ENCODE measurements around the gene MKNK2.

The MKNK2 gene

DNA sequence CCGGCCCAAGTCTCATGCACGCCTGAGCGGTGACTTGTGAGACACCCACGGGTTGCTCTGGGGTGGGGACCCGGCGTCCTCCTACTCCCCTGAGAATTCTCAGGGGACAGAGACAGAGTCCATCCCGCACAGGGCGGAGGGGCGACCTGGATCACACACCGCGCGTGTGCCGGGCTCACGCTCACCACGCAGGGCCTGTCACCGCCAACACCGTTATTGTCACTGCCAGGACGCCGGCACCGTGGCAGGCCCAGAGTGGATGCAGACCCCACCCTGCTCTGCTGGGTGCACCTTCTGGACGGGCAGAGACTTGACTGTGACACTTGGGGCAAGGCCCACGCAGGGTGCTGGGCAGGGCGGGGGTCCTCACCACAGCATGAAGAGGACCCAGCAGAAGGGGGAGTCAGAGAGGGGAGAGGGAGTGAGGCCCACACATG, 28.8 kb upstream of the MKNK2 start:
- DNase-seq: no peak

DNA sequence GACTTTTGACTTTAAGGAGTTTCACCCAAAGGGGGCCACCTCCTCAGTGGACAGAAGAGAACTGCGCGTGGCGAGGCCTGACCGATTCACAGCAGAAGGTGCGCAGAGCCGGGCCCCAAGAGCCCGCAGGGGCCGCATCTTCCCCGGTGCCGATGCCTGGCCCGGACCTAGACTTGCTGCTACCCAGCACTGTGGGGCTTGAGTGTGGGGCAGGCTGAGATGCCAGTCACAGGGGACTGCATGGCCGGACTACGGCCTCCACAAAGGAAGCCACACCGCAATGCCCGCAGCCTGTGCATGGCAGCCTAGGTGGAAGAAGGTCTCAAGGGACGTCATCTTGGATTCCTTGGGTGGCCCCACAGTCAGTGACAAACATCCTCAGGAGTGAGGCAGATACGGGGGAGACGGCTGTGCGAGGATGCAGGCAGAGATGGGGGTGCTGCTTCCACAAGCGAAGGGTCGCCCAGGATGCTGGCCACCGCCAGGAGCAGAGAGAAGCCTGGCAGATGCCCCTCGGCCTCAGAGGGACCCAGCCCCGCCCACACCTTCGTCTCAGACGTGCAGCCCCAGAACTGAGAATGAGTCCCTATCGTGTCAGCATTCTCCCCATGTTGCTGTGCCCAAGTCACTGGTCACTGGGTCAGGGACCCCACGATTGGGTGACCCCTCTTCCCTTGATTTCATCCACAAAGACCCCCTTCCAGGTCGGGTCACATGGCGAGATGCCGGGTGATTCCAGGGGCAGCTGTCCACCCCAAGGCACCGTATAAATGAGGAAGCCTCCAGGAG, 28.2 kb upstream of the MKNK2 start:
- DNase-seq: no peak

DNA sequence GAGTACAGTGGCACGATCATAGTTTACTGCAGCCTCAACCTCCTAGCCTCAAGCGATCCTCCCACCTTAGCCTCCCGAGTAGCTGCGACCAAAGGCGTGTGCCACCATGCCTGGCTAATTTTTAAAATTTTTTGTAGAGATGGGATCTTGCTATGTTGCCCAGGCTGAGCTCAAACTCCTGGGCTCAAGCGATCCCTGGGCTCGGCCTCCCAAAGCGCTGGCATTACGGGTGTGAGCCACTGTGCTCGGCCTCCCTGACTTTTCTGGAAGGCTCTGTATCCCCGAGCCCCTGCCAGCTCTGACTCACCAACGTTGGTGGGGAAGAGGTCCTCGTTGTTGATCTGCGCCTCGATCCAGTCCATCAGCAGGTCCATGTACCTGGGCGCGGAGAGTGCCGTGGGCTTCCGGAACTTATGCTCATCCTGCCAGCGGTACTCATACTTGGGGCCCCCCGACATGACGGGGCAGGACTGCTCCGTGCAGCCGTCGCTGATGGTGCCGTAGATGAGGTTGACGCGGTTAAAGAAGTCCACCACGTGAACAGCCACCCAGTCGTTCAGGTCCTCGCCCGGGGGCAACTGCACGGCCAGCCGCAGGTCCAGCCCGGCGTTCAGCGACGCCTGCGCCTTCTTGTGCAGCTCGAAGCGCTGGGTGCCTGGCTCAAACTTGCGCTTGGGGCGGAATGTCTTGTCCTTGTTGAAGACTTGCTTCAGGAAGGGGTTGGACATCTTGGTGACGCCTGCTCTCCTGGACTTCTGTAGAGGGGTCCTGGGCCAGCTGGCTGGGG, 27.0 kb upstream of the MKNK2 start:
- DNase-seq: no peak

DNA sequence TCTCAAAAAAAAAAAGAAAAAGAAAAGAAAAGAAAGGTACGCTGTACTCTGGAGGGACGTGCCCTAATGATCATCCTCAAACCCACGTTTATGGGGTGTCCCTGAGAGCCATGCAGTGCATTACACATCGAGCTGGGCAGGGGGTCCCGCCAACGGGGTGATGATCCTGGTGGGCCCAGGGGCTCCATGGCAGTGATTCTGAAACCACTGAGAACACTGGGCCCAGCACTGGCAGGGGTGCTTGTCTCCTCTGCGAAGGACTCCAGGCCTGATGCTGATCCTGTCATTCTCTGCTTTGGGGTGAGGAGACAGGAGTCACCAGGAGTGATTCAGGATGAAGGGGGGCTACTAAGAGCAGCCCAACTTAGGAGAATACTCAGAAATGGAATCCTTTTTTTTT, 26.4 kb upstream of the MKNK2 start:
- DNase-seq: no peak

- no peak for DNase-seq
Measured at GRCh38 chr19:2076526-2076944, 25.5 kb upstream of the MKNK2 start.

GRCh38 chr19:2072757-2073551, 21.9 kb upstream of the MKNK2 start:
- no peak for DNase-seq

GRCh38 chr19:2070986-2071673, 20.1 kb upstream of the MKNK2 start:
- DNase-seq: no peak

DNA sequence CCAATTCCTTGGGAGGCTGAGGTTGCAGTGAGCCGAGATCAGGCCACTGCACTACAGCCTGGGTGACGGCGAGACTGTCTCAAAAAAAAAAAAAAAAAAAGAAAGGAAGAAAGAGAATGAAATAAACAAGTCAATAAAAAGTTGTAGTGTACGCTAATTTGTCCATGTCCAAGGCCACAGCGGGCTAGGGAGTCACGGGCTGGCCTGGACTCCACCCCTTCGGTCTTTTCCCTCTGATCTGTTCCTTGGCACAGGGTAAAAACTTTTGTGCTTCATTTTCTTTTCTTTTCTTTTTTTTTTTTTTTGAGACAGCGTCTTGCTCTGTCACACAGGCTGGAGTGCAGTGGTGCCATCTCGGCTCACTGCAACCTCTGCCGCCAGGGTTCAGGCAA, 19.4 kb upstream of the MKNK2 start:
- DNase-seq: no peak

DNA sequence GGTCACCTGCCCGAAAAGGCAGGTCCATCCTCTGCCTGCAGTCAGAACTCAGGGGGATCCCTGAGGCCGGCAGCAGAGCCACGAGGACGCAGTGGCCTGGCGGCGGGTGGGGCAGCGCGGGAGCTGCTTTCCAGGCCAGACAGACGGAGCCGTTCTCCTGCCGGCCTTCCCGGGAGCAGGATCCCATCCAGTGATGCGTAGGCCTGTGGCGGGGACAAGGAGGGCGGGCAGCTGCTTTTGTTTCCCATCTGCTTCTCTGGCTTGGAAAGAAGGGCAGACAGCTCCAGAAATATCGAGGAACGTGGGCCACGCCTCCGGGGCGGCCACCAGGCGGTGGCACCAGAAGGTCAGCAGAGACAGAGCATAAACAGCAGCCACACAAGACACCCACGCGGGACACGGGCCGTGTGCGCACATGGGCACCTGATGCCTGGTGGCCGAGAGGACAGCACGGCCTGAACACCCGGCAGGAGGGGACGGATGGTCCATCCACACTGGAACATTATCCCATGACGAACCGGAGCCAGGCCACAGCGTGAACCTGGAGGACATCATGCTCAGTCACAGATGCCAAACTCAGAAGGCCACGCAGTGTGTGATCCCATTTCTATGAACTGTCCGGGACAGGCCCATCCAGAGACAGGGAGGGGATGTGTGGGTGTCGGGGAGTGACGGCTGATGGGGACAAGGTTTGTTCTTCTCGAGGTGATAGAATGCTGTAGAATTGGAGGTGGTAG, 13.9 kb upstream of the MKNK2 start:
- no peak for DNase-seq

GRCh38 chr19:2064395-2064787, 13.3 kb upstream of the MKNK2 start:
- no peak for DNase-seq

GRCh38 chr19:2063824-2064223, 12.8 kb upstream of the MKNK2 start:
- no peak for DNase-seq

DNA sequence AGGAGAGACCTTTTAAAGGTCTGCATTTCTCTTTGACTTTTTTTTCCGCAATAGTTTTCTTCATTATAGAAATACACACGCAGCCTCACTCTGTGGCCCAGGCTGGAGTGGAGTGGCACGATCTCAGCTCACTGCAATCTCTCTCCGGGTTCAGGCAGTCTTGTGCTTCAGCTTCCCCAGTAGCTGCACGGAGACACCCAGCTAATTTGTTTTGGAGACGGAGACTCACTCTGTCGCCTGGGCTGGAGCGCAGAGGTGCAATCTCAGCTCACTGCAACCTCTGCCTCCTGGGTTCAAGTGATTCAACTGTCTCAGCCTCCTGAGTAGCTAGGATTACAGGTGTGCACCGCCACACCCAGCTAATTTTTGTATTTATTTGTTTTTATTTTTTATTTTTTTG, 11.7 kb upstream of the MKNK2 start:
- no peak for DNase-seq

DNA sequence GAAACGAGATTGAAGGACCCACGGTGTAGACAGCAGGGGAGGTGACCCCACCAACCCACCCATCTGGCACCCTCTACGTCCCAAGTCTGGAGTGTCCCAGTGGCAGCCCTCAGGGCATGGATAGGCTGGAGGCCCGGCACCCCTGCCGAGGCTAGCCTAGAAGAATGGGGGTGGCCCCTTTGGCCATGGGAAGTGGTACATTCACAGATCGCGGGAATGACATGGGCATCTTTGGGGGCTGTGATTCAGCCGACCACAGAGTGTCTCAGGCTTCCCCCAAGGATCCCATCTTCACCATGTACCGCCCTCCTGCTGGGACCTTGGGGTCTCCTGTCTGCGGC, 11.3 kb upstream of the MKNK2 start:
- no peak for DNase-seq

- DNase-seq: peak; percentile 99
Measured at GRCh38 chr19:2061495-2062388, 10.7 kb upstream of the MKNK2 start.

DNA sequence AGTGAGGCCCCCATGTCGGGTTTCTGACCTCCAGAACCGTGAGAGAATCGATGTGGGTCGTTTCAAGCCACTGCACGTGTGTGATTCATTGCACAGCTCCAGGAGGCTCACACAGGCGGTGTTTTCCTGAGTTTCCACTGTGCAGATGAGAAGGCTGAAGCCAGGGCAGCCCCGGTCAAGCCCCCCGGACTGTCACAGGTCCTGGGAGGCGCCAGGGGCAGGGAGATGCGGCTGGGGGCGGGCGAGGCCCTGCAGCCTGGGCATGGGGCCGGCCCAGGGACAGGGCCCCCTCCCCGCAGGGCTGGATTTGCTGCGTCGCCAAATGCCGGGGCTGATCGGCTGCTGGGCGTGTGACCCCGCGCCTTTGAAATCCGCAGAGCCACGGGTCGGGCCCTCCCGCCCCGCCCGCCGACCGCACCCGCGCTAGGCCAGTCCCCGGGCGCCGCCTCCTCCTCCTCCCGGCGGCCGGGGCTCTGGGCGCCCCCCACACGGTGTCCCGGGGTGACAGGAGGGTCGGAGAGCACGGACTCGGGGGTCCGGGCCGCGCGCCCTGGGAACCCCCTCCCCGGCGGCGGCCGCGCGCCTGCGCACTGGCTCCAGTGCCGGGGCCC, 9.9 kb upstream of the MKNK2 start:
- no peak for DNase-seq

- no peak for DNase-seq
Measured at GRCh38 chr19:2059422-2060201, 8.6 kb upstream of the MKNK2 start.

DNA sequence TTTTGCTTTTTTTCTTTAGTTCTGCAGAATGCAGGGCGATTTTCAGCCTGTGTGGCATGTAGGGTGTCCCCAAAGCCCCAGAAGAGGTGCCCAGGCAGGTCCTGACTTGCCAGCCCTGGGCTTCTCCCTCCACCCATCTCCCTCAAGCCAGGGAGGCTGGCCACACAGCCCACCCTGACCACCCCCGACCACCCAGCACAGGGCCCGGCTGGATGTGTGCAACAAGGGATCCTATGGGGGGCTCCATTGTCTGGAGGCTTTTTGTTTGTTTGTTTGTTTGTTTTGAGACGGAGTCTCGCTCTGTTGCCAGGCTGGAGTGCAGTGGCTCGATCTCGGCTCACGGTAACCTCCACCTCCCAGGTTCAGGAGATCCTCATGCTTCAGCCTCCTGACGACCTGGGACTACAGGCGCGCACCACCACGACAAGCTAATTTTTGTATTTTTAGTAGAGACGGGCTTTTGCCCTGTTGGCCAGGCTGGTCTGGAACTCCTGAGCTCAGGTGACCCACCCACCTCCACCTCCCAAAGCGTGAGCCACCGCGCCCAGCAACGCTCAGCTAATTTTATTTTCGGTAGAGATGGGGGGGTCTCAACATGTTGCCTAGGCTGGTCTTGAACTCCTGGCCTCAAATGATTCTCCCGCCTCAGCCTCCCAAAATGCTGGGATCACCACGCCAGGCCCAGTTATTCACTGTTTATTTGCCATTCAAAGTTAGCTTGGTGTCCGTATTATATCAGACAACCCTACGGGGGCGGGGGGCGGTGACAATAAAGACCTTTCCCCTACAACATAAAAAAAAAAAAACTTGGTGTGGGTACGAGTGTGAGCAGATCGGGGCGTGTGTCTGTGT, 7.8 kb upstream of the MKNK2 start:
- DNase-seq: no peak

DNA sequence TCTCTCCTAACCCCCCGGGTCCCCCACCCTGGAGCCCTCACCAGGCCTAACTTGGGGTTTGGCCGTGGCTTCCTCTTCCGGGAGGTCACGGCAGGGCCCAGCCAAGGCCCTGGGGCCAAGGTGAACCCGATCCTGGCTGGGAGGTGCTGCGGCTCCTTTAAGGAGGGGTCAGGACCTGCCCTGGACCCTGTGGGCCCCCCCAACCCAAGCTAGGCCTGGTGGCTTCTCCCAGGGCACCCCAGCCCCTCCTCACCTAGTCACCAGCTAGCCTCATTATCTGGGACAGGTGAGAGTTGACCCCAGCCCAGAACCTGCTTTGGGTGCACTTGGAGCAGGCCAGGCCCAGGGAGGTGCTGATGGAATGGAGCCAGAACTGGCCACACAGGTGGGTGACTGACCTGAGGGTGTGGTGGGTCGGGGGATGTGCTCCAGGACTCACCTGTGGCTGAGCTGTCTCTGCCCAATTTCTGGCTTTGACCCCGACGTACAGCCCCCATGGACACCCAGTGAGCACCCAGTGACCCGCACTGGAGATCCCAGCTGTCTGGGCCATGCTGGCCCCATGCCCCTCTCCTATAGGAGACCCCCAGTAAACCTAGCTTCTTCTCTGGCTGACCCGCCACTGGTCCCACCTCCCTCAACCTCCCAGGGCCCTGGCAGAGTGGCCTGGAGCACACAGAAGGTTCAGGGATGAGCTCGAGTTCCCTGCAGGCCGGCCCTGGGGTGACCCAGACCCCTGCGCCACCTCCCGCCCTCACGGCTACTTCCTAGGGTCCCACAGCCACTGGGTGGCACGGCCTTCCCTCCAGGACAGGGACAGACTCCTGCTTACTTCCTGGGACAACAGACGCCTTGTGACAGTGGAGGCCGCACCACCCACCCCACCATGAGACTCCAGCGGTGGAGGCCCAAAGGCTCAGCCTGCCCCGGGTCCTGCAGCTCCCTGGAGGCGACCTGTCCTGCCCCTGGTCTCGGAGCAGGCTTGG, 6.7 kb upstream of the MKNK2 start:
- no peak for DNase-seq

Data from CD4-positive, alpha-beta T cell treated with Interleukin-1 beta for 1 hour (primary cell).